ENCODE measurements around the gene SOCS7.

Gene SOCS7

DNA sequence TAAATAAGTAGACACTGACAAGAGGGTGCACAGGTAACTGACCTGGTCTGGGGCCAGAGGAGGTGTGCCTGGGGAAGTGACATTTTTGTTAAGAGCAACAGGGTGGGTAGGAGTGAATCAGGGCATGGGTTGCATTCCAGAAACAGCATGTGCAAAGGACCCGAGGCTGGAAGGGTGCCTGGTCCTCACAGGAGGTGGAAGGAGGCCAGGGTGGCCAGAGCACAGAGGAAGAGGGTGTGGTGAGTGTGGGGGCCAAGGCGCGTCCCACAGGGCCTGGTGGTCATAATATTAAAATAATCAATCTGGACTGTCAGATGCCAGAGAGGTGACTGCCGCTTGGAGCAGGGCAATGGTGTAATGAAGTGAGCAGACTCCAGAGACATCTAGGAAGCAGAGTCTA, 90.9 kb downstream of the SOCS7 start:
- no peak for DNase-seq (ENCODE audit: low read depth)

DNA sequence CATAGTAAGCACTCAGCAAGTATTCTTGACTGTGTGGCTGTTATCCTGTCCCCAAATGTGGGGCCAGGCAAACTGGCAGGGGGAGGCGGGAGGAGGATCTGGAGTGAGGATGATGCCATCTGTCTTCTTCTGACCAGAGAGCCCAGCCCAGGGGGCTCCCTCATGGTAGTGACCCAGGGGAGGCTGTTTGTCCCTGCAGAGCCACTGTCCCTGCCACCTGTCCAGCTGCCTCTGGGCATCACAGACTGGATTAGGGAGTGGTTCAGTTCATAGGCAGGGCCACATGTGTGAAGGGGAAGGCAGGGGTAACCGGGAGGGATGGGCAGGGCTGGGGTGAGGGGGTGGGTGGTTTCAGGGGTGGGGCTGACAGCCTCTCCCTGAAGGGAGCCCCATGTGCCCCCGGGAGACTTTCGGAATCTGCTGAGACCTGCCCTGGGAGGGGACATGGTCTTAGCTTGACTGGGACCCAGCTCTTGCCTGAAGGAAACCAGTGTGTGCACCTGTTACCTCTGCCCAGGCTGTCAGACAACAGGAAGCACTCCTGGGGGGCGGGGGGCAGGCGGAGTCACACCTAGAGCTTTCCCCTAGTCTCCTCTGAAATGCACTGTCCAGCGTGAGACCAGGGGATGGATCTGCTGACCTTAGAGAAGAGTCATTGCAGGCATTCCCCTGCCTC, 91.8 kb downstream of the SOCS7 start:
- no peak for DNase-seq (ENCODE audit: low read depth)

DNA sequence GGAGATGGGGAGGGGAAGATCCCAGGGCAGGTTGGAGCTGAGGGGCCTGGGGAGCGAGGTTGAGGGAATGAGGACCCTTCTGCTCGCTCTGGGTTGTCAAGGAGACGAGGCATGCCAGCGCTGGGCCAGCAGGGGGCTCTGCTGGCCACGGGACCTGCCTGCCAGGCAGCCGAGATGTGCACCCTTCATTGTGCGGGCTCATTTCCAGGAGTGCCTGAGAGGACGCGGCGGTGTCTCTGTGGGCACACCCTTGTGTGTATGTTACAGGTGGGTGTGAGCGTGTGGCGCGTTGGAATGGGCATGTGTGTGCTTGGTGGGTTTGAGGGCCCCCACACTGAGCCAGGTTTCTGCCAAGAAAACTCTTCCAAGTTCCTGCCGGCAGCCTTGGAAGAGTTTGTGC, 92.5 kb downstream of the SOCS7 start:
- DNase-seq (ENCODE audit: low read depth) = no peak

DNA sequence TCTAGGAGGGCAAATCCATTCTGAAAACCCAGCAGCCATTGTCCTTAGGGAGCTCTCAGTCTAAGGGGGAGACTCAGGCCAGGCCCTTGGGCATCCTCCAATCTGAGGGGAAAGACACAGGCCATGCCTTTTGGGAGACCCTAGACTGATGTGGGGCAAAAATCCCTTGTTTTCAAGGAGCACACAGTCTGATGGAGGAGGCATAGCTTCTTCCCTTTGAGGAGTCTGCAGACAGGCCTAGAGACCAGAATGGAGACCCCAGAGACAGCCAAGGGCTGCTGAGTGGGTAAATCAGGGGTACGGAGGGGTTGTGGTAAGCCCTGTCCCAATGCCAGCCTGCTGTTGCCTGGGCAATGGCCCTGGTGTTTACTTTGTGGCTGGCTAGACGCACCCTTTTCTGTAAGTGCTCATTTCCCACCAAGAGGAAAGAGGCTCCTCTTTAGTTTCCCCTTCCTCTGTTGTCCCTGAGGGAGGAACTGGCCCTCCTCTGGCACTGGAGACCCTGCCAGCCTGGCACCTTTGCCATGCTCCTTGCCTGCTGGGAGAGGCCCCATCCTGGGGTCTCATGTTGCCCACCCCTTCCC, 96.0 kb downstream of the SOCS7 start:
- no peak for DNase-seq (ENCODE audit: low read depth)

DNA sequence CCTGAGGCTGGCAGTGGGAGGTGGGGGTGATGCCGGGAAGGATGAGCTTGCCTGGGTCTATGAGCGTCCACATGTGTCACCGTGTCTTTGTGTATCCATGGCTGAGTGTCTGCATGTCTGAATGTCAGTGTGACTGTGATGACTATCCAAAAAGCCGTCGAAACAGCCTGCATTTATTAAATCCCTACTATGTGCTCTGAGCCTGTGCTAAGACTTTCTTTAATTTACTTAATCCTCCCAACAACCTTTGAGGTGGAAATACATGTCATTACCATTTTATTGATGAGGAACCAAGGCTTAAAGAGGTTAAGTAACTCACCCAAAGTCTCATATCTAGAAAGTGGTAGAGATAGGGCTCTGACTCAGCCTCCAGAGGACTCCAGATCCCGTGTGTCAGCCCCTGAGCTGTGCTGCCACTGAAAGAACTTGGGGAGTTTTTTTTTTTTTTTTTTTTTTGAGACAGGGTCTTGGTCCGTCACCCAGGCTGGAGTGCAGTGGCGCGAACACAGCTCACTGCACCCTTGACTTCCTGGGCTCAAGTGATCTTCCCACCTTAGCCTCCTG, 96.6 kb downstream of the SOCS7 start:
- DNase-seq (ENCODE audit: low read depth) = no peak

DNA sequence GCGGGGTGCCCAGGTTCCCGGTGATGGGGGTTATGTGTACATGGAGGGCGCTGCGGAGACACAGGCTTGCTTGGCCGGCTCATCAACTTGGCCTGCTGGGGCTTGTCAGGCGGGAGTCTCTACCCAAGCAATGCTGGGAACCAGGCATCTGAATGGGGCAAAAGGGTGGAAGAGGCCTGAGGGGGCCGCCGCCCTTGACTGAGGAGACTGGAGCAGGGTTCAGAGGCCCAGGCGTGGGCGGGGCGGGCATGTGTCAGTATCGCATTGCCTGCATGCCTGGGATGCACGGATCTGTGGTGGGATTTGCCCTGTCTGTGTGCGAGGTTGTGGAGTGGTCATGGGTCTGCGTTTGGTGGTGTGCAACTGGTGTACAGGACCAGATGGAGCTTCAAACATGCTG, 97.7 kb downstream of the SOCS7 start:
- DNase-seq (ENCODE audit: low read depth) = no peak

DNA sequence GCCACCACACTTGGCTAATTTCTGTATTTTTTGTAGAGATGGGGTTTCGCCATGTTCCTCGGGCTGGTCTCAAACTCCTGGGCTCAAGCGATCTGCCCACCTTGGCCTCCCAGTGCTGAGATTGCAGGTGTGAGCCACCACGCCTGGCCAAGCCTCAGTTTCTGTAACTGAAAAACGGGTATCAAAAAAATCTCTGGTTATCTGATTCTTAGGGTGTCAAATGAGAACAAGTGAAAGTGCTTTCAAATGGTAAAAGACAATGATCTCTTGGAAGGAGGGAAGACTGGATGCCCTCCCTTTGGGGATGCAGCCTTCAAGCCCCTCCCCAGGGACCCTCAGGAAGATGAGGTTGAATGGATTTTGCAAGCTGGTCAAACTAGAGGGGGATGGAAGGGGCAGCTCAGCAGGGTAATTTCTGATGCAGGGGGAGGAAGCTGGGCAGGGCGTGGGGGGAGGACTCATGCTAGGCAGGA, 98.9 kb downstream of the SOCS7 start:
- no peak for DNase-seq (ENCODE audit: low read depth)

DNA sequence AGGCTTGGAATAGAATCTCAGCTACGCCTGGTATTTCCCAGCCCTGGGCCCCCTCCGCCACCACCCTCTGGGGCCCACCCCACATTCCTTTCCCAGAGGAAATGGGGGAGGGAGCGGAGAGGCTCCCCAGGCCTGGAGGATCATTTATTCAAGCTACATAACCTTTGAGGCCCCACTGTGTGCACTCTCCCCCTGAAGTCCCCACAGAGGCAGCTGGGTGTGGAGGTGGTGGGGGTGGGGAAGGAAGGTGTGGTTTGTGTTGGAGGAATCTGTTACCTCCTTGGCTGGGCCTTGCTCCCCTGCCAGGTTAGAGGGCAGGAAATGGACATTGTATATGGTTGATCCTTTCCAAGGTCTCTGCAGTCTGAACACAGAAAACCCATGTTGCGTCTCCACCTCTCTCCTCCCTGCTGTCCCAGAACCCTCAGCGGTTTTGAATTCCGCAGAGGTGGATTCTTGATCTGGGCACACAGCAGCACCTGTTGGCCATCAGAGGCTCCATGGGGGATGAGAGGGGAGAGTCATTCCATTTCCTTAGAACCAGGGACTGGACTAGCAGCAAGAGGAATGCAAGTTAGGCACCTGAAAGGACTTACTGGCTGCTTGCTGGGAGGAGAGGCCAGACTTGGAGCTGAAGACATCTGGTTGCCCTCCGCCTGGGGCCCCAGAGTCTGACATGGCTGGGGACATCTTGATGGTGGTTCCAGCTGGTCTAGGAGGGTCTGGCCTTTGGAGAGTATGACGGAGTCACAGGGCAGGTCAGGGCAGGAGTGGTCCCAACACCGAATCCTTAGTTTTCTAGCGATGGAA, 99.6 kb downstream of the SOCS7 start:
- no peak for DNase-seq (ENCODE audit: low read depth)

DNA sequence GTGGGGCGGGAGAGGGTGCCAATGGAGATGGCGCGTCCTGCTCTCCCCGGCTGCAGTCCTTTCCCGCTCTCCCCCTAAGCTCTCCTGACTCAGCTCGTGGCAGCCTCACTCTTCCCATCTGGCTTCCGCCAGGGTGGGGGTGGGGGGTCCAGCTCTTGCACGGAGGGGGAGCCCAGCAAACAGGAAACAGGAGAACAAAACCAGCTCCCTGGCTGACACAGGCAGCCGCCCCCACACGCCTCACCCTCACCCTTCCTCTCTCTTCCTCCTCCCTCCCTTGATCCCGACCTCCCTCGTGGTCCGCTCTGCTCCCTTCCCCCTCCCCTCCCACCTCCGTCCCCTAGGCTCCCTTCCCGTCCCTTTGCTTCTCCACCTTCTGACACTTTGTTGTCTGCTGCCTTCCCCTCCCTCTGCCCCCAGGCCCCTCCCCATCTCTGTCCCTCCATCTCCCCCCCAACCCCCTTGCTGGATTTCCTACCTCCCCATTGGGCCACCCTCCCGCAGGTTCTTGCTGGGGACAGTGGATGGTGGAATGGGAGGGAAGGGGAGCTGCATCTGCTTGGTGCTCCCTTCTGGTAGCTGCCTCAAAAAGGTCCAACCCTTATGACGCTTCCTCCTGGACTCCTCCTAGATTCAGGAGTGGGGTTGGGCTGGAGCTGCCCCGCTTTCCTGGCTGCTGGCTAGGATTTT, 100.3 kb downstream of the SOCS7 start:
- DNase-seq (ENCODE audit: low read depth) = peak; percentile 89

DNA sequence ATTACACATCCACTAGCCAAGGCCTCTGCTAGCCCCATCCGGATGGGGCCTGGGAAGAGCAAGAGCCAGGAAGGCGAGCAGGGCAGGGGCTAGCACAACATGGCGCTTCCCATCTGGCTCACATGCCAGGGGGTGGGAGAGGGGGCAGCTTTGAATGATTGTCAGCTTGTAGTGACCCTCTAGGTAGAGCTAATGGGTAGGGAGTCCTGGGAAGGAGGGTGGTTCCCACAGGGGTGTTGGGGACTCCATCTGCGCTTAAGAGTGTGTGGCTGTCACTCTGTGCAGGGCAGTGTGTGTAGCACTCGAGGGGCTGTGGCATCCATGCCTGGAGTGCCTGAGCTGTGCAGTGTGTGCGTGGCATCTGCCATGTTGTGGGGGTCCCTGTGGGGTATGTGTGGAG, 101.1 kb downstream of the SOCS7 start:
- DNase-seq (ENCODE audit: low read depth) = no peak

DNA sequence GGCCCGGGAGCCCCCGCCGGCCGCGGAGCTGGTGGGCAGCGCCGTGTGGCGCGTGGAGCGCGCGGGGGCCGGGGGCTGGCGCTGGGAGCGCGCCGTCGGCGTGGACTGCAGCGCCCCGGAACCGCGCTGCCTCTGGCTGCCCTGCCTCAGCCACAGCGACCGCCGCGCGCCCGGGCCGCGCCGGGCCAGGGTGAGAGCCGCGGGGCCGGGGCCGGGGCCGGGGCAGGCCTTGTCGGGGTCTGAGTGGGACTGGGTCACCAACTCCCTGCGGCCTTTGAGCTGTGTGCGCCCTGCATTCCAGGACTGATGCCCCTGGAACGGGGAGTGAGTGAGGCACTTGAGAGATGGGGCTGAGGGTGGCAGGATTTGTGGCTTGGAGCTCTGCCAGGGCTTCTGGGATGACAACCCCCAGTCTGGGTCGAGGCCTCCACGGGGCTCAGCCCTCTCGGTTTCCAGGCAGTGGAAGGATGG, 102.3 kb downstream of the SOCS7 start:
- DNase-seq (ENCODE audit: low read depth) = no peak

DNA sequence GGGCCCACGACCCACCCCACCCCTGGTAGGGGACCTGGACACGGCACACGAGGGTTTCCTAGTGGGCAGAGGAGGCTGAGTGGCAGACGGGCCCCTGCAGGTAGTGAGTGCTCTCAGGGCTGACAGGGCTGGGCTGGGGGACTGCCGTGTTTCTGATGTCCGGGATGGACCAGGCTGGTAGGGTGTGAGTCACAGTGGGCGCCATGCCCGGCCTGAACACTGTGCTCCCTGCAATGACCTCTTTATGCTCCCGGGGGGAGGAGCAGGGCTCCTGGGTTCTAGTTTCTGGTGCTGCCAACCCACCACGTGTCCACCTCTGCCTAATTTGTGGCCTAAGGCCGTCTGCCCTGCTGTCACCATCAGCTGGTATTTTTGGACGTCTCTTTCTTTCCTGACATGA, 102.9 kb downstream of the SOCS7 start:
- DNase-seq (ENCODE audit: low read depth) = peak; percentile 74
